Fibroblast of mammary gland (primary cell): ENCODE measurements around the gene ZNF619.
A peak's percentile ranks its signal among the peaks of the same experiment; 100 is the strongest.

ENCODE experiments used
- DNase-seq: peaks from one replicate; pipeline ENCODE4 v3.0.0-alpha.2; 2010; ENCODE audit warnings: low read depth
- H3K4me3 ChIP-seq: 2 replicates; pipeline ENCODE4 v1.5.1; 2011; ENCODE audit warnings: low read depth, mild to moderate bottlenecking, low read length, moderate library complexity; ENCODE audit not compliant: control insufficient read depth
- TF ChIP-seq, protein P1 (sequence below): conservative IDR thresholded peaks from 2 replicates; pipeline ENCODE4 v1.5.1; 2011; ENCODE audit warnings: low read depth, low read length, inconsistent platforms; ENCODE audit not compliant: control insufficient read depth, insufficient read depth

ZNF619 gene

DNA sequence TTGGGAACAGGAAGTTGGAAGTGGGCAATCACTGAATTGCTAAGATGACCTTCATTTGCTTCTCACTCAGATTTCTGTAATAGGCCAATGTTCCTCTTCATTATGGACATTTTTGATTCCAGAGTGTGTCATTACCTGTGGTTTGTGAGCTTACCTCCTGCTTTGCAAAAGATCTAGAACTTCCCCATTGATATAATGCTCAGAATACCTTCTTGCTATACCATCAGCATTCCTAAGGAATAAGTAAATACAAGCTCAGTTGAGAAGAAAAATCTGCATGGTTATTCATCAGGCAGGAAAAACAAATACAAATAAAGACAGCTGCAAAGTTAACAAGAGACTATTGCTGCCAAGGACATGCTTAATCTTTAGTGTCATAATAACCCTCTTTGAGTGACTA is 25.4 kb upstream of the ZNF619 start:
- H3K4me3 ChIP-seq: no peak overlapping the region
- TF ChIP-seq, protein P1, sequence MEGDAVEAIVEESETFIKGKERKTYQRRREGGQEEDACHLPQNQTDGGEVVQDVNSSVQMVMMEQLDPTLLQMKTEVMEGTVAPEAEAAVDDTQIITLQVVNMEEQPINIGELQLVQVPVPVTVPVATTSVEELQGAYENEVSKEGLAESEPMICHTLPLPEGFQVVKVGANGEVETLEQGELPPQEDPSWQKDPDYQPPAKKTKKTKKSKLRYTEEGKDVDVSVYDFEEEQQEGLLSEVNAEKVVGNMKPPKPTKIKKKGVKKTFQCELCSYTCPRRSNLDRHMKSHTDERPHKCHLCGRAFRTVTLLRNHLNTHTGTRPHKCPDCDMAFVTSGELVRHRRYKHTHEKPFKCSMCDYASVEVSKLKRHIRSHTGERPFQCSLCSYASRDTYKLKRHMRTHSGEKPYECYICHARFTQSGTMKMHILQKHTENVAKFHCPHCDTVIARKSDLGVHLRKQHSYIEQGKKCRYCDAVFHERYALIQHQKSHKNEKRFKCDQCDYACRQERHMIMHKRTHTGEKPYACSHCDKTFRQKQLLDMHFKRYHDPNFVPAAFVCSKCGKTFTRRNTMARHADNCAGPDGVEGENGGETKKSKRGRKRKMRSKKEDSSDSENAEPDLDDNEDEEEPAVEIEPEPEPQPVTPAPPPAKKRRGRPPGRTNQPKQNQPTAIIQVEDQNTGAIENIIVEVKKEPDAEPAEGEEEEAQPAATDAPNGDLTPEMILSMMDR: no peak
- DNase-seq: no peak

DNA sequence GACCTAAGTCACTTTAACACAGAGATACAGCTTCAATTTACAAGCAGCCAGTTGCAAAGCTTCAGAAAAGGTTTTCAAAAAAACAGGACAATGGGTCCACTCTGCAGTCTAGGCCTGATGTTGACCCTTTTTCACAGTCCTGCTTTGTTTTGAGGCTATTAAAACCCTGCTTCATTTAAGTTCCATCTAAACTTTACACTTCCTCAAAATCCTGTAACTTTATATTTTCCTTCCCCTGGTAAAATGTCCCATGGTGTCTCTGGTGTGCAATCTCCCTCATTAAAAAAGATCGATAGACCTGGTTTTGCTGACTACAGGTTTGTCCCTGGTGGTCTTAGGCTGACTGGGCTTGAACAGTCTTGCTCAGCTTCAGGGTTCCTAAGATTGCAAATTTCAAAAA is 24.9 kb upstream of the ZNF619 start:
- DNase-seq: no peak
- H3K4me3 ChIP-seq: no peak overlapping the region
- TF ChIP-seq, protein P1: no peak

DNA sequence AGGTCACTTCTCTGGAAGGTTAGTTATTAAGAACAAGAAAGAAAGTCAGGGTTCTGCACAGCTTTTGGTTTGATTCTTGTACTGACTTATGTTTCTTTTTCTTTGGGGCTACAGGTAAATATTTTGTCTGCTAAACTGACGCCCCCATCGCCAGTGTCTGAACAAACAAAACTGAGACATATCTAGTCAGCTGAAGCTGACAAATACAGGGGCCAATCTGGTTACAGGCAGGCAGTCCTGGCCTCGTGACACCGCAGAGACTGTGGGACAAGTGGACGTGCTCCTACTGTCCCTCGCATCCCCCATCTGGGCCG is 24.4 kb upstream of the ZNF619 start:
- no peak for DNase-seq
- peak overlapping the region; percentile 84 for H3K4me3 ChIP-seq
- TF ChIP-seq, protein P1: no peak

DNA sequence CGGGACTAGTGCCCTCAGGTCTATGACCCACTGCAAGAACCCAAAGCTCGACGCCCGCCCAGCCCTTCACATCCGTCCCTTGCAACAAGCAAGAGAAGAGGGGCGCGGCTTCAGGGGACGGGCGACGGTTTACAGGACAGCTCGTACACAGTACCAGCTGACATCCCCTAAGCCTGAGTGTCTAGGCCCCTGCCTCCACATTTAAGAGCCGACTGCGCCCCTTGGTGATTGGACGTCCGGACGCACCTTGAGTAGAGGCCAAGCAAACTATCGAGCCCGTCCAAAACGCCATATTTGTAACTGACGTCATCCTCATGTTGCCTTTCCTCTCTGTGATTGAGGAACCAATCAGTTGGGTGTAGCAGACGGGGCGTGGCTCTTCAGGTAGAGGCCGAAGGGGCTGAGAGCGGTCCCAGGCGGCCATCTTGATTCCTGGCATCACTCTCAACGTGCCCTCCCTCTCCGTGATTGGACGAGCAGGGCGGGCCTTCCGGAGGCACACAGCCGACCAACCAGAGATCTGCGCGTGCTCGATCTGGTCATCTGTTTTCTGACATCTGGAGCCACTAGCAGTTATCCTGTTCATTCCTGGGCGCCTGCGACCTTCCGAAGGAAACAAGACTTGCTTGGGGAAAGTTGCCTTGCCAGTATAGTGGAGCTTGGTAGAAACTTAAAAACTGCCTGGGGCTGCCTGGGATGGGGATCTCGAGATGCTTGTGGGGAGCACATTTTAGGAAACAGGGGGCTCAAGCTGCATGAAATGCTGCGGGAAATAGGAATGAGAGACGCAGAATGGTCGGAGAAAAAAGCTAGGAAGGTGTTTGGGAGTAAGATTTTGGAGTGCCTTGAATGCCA is 23.8 kb upstream of the ZNF619 start:
- H3K4me3 ChIP-seq: peak overlapping the region; percentile 84
- DNase-seq: peak; percentile 98
- TF ChIP-seq, protein P1: no peak

DNA sequence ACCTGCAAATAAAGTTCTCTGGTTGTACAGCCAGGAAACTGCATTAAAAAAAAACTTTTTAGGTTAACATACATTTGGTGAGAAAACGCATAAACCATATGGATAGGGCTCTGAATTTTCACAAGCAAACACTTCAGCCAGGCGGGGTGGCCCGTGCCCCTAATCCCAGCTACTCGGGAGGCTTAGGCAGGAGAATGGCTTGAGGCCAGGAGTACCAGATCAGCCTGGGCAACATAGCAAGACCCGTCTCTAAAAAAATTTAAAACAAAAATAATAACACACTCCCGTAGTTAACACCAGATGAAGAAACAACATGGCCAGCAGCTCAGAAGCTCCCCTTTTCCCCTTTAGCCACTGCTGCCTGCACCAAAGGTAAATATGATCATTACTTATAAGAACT is 23.0 kb upstream of the ZNF619 start:
- no peak for DNase-seq
- TF ChIP-seq, protein P1: no peak
- H3K4me3 ChIP-seq: peak overlapping the region; percentile 84

DNA sequence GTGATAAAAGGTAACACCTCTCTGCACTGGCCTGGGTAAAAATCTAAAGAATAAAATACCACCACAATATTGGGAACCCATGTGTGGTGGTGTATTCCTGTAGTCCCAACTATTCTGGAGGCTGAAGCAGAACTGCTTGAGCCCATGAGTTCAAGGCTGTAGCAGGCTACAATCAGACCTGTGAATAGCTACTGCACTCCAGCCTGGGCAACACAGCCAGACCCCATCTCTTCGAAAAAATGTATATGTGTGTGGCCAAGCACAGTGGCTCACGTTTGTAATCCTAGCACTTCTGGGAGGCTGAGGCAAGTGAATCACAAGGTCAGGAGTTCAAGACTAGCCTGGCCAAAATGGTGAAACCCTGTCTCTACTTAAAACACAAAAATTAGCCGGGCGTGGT is 21.6 kb upstream of the ZNF619 start:
- H3K4me3 ChIP-seq: no peak overlapping the region
- TF ChIP-seq, protein P1: no peak
- no peak for DNase-seq

DNA sequence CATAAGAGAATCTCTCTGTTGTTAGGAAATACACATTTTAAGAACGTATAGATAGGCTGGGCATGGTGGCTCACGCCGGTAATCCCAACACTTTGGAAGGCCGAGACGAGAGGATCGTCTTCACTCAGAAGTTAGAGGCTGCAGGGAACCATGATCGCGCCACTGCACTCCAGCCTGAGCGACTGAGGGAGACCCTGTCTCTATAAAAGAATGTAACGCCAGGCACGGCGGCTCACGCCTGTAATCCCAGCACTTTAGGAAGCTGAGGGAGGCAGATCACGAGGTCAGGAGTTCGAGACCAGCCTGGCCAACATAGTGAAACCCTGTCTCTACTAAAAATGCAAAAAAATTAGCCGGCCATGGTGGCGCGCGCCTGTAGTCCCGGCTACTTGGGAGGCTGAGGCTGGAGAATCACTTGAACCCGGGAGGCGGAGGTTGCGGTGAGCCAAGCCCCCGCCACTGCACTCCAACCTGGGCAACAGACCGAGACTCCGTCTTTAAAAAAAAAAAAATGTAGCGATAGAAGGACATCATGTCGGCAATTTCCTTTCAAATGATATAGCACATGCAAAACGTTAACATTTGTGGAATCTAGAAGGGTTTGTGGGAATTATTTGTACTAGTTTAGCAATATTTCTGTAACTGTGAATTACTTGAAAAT is 20.5 kb upstream of the ZNF619 start:
- no peak for DNase-seq
- TF ChIP-seq, protein P1: no peak
- H3K4me3 ChIP-seq: peak overlapping the region; percentile 96
